Activated CD4-positive, CD25-positive, alpha-beta regulatory T cell treated with anti-CD3 and anti-CD28 coated beads, Interleukin-2, amount 50 U/mL, for 24 hours (primary cell): ENCODE results near the gene LGR6.
"Not testable (repeated sequence)": the region's sequence is repeated elsewhere in the genome, so short reads cannot be mapped to it uniquely, and the experiment has no call there.

Source experiments
- ATAC-seq, 2 donors: fragments of 150-1000 bp; cut with Tn5 transposase; one replicate each; pipeline ENCODE4 v1.10.0; 2021; ENCODE audit warnings: mild to moderate bottlenecking in 1 of 2, moderate library complexity in 1 of 2

LGR6 gene

GRCh38 chr1:202244841-202245261, 51.3 kb downstream of the LGR6 start:
- ATAC-seq: no peak

GRCh38 chr1:202245391-202245790, 51.8 kb downstream of the LGR6 start:
- ATAC-seq: no peak

DNA sequence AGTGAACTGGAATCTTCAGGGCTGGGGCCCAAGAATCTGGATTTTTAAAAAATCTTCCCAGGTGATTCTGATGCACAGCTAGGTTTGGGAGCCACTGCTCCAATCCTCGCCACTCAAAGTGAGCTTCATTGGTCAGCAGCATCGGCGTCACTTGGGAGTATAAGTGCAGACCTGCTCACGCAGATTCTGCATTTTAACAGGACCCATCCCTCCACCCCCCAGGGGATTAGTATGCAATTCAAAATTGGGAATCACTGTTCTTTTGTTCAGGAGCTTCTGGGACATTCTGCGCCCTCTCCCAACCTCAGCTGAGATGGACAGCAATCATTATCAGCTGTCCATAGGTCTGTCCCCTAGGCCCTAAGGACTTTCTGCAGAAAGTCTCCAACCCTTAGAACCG, 53.5 kb downstream of the LGR6 start:
- no peak for ATAC-seq

GRCh38 chr1:202247837-202248795, 54.5 kb downstream of the LGR6 start:
- no peak for ATAC-seq

DNA sequence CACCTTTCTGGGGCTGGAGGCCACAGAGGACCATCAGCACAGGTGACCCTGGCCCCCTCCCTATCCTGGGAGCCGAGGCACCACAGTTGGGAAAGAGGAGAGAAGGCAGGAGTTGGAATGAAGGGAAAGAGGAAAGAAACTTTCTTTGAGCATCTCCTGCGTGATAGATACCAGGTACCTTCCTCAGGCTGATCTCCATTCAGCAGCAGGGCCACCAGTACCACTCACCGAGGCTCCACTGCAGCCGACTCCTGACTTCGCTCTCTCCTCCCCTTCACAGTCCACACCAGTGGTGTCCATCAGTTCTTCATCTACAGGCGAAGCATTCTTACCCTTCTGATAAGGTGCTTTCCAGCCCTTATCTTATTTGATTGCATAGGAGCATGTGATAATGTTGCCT, 55.3 kb downstream of the LGR6 start:
- ATAC-seq: no peak

DNA sequence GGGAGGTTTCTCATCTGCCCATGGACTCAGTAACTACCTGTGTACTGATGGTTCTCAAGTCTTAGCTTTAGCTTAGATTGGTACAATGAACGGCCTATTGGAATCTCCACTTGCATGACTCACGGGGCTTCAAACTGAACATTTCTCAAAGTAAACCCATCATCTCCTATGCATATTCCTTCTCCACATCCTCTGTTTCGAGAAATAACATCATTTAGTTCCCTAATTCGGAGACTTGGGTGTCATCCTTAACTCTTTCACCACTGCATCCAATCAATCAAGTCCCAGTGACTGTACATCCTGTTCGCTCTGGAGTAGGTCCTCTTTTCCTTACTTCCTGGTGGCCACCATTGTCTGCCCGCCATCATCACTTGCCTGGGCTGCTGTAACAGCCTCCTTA, 55.8 kb downstream of the LGR6 start:
- ATAC-seq: no peak

DNA sequence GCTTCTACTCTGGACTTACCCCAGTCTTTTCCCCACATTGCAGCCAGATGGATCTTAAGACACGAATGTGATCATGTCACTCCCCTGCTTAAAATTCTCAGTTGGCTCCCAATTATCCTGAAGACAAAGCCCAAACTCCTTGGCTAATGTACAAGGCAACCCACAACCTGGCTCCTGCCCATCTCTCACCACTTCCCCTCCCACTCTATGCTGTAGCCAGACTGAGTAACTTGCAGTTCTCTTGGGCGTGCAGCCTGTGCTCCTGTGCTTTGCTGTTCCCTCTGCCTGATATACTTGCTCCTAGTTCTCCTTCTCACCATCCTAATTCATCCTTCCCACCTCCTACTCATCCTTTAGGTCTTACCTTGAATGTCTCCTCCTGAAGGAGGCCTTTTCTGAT, 56.2 kb downstream of the LGR6 start:
- ATAC-seq: no peak

GRCh38 chr1:202250982-202251381, 57.4 kb downstream of the LGR6 start:
- ATAC-seq: no peak

DNA sequence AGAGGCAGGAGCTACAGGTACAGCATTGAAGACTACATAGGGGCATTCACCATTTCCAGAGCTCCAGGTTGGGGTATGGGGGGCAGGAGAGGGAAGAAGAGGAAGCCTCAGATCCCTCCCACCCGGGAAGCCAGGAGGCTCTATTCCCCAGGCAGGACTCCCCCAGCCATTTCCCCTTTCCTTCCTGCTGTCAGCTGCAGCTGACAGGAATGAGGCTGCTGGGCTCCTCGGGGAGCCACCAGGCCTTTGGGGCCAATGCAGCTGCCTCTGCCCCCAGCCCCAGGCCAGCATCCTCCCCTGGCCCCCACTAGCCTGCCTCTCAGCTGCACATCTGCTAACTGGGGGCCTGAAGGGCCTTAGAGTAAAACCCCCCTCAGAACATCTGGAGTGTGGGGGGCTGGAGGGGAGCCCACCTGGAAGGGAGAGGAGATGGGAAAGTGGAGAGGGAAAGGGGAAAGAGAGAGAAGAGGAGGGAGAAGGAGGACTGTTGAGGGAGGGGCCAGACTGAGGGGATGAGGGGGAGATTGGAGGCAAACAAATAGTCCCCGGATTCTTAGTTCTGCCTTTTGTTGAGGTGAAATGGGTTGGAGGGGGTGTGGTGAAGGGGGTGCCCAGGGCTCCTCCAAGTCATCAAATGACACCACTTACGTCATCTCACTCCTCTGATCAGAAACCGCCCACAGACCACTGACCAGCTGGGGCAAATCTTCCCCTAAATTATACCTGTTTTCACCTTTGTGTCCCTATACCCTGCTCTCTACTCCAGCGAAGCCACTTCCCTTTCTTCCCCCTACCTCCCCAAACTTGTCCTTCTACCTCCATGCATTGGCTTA, 58.0 kb downstream of the LGR6 start:
- ATAC-seq: no peak

DNA sequence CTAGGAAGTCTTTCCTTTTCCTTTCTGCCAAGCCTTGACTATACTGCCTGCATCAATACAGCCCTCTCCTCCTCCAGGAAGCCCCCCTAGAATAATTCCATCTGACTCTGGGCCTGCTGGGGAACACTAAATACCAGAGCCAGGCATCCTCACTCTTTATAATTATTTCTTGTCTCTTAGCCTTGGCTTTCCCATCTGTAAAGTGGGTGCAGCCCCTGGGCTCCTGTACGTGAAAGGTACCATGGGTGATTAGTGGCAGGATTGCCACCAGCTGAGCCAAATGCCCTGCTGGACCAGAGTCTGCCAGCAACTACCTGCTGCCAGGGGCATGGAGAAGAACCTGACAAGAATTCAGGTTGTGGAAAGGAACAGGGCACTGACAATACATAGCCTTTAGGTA, 58.7 kb downstream of the LGR6 start:
- ATAC-seq: no peak

- no peak for ATAC-seq
Measured at GRCh38 chr1:202254454-202255252, 61.1 kb downstream of the LGR6 start.

DNA sequence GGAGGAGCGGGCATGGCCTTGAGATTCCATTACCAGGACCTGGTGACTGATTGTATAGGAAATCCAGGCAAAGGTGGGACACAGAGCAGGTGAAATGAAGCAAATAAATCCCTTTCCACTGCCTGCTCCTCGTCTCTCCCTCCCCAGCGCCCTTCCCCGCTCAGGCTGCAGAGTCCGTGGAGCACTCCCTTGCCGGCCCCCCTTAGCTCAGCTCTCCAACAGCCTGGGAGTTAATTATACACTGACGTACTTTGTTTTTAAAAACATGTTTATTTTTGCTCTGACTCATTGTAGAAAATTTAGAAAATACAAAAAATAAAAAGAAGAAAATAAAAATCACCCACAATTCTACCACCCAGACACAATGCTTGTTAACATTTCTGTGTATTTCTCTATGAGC, 61.7 kb downstream of the LGR6 start:
- ATAC-seq: no peak

- no peak for ATAC-seq
Measured at GRCh38 chr1:202259705-202260104, 66.1 kb downstream of the LGR6 start.

DNA sequence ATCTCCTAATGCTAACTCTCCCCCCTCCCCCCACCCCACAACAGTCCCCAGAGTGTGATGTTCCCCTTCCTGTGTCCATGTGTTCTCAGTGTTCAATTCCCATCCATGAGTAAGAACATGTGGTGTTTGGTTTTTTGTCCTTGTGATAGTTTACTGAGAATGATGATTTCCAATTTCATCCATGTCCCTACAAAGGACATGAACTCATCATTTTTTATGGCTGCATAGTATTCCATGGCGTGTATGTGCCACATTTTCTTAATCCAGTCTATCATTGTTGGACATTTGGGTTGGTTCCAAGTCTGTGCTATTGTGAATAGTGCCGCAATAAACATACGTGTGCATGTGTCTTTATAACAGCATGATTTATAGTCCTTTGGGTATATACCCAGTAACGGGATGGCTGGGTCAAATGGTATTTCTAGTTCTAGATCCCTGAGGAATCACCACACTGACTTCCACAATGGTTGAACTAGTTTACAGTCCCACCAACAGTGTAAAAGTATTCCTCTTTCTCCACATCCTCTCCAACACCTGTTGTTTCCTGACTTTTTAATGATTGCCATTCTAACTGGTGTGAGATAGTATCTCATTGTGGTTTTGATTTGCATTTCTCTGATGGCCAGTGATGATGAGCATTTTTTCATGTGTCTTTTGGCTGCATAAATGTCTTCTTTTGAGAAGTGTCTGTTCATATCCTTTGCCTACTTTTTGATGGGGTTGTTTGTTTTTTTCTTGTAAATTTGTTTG, 67.8 kb downstream of the LGR6 start:
- ATAC-seq: not testable (repeated sequence)

DNA sequence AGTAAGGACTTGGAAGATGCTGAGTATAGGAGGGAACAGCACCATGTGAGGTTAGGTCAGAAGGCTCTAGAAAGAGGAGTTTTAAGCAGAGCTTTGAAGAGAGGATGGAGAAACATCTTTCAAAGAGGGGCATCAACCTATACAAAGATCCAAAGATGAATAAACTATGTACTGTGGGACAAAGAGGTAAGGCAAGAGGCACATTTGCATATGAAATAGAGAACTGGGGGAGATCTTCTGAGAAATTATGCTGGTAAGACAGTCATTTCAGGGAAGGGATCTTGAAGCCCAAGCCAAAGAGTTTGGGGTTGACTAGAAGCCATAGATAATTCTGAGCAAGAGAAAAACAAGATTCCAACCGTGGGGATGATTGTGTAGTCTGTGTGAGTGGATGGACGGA, 70.0 kb downstream of the LGR6 start:
- no peak for ATAC-seq

DNA sequence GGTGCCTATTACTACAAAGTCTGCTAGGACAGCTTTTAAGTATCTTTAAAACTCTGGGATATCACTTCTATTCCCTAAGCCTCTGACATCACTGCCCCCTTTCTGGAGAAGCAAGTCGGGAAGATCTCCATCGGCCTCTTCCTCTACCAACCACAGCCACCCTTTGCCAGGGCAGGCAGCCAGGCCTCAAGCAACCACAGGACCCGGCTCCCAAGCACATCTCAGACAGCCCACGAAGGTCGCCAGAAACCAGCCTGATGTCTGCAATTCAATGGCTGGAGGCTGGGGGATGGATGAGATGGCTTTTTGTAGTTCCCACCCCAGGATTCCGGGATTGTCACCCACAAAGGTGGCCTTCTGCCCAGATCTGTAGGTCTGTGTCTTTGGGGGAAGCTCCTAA, 70.7 kb downstream of the LGR6 start:
- ATAC-seq: no peak

GRCh38 chr1:202264726-202265125, 71.1 kb downstream of the LGR6 start:
- ATAC-seq: no peak

- no peak for ATAC-seq
Measured at GRCh38 chr1:202266061-202266765, 72.6 kb downstream of the LGR6 start.

- no peak for ATAC-seq
Measured at GRCh38 chr1:202268032-202268431, 74.4 kb downstream of the LGR6 start.

DNA sequence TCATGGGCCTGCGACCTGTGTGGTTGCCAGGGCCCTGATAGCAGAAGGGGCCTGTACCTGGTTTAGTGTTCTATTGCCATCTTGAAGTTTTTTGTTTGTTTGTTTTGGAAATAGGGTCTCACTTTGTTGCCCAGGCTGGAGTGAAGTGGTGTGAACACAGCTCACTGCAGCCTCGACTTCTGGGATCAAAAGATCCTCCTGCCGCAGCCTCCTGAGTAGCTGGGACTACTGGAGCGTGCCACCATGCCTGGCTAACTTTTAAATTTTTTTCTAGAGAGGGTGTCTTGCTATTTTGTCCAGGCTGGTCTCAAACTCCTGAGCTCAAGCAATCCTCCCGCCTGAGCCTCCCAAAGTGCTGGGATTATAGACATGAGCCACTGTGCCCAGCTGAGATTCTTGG, 75.2 kb downstream of the LGR6 start:
- no peak for ATAC-seq

DNA sequence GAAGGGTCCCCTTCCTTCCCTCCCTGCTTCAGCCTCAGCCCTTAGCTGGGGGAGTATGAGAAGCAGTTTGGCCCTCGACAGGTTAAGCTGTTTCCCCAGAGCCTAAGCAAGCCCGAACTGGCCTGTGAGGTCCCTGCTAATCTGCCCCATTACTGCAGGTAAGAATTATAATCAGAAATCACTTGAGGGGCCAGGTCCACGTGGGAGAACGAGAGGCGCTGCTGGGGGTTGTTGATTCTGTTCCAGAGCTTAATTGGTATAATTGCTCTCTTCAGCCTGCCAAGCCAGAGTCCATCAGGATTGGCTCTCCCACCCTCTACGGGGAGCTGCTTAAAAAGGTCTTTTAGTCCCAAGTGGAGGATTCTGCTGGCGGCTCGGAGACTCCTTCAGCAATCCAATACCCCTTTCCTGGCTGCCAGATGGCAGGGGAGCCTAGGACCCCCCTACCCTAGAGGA, 77.3 kb downstream of the LGR6 start:
- ATAC-seq: no peak
